Iris pigment epithelial cell (primary cell): ENCODE results near the gene DDRGK1.

ENCODE experiments used
- DNase-seq: peaks from one replicate; pipeline ENCODE4 v3.0.0-alpha.2; 2011; ENCODE audit warnings: low read depth

The DDRGK1 gene

GRCh38 chr20:3164763-3165410 lies 39.6 kb downstream of the DDRGK1 start:
- no peak for DNase-seq

DNA sequence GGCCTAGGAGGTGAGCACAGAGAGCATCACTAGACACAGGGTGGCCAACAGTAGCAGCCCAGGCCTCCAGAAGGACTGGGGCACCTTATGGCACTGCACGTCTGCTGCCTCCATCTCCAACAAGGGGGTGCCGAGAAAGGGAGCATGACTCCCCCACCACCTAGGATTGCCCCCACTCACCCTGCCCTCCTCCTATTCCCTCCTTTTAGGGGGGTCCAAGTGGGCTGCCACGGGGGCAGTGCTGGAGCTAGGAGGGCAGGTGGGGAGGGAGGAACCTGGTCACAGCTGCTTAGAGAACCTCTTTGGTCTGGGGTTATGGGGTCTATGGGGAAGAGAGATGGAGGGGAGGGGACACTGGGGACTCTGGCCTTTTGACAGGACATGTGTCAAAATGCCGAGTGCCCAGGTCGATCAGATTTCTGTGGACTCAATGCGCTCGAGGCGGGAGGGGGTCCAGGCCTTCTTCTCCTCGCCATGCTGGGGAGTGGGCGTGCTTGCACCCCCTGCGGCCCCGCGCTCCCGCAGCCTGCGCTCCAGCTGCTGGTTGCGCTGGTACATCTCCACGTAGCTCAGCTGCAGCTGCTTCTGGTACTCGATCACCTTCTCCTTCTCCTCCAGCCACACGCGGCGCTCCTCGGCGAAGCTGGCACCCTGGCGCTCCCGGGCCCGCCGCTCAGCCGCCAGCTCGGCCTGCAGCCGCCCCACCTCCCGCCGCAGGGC lies 40.3 kb downstream of the DDRGK1 start:
- no peak for DNase-seq

DNA sequence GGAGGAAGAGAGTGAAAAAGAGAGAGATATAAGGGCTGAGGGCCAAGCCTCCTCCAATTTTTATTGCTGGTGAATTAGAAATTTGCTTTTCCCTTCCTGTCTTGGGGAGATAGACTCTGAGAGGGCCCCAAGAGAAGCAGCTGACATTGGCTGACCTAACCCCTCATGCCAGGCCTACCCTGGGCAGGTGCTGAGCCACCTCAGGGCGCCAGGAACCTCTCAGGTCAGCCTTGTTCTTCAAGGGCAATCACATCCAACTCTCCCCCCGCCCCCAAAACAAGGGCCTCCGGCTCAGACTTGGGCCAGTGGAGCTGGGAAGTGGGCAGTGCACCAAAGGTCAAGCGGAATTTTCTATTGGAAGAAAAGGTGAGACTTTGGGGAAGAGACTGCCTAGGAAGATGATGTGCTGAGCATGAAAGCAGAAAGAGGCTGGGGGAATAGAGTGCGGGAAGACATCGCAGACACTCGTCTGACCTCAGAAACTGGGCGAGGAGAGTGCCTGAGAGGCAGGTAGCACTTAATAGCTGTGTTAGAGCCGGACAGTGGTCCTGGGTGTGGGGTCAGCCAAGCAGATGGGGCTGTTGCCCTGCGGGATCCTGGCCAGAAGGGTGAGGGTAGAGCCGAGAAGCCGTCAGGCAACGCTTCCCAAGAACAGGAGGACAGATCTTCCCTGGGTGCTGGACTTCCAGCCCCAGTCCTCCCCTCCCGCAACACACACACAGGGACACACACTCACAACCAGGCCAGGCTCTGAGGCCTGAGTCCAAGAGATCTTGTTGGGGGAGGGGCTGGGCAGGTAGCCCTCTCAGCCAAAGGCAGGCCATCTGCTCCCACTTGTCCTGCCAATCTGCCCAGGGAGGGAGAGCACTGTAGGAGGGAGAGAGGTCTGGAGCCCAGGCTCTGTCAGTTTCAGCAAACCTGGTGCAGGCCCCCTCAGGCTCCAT lies 41.1 kb downstream of the DDRGK1 start:
- no peak for DNase-seq

DNA sequence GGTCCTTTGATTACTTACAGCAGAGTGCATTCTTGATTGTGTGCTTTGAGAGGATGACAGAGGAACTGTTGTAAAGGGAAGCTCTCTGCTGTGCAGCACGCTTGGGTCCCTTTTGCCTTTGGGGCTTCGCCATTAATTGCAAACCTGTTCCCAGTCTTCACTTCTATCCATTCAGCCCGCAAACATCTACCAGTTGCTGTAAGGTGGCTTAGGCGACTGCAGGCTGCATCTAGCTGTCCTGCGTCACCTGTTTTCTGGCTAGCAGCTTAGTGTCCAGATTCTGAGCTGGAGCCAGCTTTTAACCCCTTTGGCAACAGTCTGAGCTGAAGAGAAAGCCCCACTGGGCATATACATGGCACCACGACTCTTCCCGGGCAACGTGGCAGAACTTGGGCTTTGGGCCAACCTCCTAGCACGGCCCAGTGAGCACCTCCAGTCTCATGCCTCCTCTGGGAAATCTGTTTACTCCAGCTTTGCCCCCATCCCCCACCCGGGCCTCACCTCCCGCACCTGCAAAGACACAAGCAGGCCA lies 42.3 kb downstream of the DDRGK1 start:
- DNase-seq: no peak

DNA sequence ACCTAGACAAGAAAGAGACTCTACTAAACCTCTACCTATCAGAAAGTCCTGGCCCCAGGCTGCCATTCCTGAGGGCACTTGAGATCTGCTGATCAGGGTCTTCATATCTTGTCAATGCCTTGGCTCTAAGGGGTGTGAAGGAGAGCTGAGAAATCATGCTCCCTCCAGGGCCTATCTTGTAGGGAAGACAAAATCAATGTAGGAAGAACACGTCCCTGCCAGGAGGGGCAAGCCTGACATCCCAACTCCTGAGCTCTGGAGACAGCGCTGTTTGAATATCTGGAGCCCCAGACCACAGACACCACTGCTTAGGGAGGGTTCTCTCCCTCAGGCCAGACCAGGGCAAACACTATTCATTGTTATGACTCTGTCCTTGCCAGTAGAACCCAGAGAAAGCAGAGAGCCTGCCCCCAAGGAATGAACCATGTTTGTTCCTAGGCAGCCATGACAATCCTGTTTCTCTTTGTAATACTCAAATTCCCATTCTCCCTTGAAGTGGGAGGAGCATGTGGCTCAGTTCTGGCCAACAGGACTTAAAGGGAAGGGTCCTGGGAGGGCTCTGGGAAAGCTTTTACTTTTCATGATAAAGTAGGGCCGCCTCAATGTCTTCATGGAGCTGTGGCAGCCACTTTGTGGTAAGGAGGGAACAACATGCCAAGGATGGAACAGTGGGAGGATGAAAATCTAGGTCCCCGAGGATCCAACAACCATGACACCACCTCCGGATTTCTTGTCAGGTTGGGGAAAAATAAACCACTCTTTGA lies 43.0 kb downstream of the DDRGK1 start:
- no peak for DNase-seq

GRCh38 chr20:3160418-3160817 lies 44.1 kb downstream of the DDRGK1 start:
- DNase-seq: no peak

DNA sequence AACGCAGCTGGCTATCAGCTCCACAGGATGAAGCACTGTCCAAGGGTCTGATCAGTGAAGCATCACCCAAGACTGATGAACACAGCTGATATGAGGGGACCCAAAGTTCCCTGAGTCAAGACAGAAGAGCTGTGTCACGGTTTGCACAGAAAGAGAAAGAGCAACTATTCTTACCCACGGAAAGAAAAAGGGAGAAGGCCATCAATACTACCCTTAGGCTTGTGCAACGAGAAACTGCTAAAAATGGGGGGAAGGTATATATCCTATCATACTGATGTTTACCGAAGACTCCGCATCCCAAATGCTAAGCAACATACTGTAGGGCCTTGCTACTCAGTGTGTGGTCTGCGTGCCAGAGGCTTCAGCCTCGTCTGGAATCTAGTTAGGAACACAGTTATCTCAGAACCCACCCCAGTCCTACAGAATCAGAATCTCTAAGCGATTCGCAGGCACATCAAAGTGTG lies 45.5 kb downstream of the DDRGK1 start:
- DNase-seq: peak; percentile 54

DNA sequence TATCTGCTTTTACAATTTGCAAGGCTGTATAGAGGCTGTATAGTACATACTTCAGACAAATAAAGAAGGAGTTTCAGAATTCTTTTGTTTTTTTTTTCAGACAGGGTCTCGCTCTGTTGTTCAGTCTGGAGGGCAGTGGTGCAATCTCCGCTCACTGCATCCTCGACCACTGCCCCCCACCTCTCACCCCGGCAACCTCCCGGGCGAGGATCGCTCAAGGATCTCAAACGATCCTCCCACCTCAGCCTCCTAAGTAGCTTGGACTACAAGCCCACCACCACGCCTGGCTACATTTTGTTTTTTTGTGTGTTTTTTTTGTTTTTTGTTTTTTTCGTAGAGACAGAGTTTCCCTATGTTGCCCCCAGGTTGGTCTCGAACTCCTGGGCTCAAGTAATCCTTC lies 46.7 kb downstream of the DDRGK1 start:
- no peak for DNase-seq

DNA sequence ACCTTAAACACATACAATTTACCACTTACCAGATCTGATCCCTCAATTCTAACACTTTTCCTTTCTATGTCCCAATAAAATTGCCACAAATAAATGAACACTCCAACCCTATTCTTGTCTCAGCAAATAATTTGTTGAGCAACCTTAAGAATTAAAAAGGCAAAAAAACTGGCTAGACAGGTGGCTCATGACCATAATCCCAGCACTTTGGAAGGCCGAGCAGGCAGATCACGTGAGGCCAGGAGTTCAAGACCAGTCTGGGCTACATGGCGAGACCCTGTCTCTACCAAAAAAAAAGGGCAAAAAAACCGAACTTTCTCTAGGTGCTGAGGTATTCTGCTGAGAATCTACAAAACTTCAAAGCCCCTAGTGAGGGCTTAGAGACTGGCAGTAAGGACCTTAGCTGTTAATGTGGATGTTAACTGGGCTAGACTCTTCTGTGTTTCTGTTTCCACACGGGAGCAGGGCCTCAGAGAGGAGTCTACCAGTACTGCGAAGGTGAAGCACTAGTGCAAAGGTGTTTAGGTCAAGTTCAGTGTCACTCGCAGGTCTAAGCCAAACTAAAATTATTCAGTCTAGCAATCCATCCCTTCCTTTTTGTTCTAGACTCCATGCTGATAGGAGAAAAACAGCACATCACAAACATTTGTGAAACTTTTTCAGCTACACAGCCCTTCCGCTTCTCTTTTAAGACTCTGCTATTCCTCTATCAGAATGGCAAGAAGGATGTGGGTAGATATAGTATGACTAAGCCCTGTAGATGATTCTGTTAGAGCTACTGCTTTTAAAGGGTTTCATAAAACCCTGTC lies 47.5 kb downstream of the DDRGK1 start:
- peak; percentile 27 for DNase-seq

DNA sequence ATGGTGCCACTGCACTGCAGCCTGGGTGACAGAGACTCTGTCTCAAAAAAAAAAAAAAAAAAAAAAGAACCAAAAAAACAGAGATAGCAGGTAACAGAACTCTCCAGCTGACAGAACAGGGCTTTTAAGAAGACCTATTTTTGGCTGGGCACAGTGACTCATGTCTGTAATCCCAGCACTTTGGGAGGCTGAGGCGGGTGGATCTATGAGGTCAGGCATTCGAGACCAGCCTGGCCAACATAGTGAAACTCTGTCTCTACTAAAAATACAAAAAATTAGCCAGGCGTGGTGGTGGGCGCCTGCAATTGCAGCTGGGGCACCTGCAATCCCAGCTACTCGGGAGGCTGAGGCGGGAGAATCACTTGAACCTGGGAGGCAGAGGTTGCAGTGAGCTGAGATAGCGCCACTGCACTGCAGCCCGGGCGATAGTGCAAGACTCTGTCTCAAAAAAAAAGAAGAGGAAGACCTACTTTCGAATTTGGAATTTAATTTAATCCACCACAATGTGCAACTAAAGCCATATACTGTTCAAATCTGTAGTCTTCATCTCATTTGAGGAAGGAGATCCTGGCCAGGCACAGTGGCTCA lies 52.3 kb downstream of the DDRGK1 start:
- DNase-seq: peak; percentile 33

DNA sequence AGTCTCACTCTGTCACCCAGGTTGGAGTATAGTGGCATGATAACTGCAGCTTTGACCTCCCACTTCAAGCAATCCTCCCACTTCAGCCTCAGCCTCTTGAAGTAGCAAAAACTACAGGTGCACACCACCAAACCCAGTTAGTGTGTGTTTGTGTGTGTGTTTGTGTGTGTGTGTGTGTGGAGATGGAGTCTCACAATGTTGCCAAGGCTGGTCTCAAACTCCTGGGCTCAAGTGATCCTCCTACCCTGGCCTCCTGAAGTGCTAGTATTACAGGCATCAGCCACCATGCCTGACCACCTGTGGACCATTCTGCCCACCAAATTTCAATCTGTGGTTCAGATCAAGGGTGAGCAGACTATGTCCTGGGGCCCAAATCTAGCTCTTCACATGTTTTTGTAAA lies 53.6 kb downstream of the DDRGK1 start:
- no peak for DNase-seq

GRCh38 chr20:3146732-3147341 lies 57.6 kb downstream of the DDRGK1 start:
- DNase-seq: peak; percentile 17

DNA sequence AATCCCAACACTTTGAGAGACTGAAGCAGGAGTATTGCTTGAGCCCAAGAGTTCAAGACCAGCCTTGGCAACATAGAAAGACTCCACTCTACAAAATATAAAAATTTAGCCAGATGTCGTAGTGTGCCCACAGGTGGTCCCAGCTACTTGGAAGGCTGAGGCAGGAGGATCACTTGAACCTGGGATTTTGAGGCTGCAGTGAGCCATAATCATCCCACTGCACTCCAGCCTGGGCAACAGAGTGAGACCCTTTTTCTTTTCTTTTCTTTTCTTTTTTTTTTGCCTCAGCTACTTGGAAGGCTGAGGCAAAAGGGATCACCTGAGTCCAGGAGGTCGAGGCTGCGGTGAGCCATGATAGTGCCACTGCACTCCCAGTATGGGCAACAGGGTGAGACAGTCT lies 62.7 kb downstream of the DDRGK1 start:
- DNase-seq: no peak
